Stimulated activated naive CD4-positive, alpha-beta T cell treated with Interleukin-2 at 50 U/mL for 16 hours (primary cell): Measurements from ENCODE around the gene ANKRD12.

Source experiments
- DNase-seq: peaks from one replicate; lab custom pipeline; 2025; lab: John Stamatoyannopoulos, UW

Gene ANKRD12

DNA sequence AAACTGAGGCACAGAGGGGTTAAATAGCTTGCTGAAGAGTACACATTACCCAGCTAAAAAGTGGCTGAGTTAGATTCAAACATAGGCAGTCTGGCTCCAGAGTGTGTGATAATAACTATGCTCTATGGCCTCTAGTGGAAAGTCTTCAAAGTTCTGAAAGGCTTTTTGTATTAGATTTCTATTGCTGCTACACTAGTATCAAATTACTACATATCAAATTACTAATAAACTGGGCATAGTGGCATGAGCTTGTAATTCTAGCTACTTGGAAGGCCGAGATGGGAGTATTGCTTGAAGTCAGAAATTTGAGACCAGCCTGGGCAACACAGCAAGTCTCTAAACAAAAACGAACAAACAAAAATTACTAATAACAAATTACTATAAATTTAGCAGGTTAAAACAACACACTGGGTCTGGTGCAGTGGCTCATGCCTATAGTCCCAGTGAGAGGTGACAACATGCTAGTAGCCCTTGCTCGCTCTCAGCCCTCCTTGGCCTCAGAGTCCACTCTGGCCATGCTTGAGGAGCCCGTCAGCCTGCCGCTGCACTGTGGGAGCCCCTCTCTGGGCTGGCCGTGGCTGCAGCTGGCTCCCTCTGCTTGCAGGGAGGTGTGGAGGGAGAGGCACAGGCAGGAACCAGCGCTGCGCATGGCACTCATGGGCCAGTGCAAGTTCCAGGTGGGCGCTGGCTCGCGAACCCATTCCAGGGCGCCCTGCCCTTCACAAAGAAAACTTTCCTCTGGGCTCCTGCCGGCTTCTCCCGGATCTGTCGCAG lies 159.8 kb downstream of the ANKRD12 start:
- no peak for DNase-seq

DNA sequence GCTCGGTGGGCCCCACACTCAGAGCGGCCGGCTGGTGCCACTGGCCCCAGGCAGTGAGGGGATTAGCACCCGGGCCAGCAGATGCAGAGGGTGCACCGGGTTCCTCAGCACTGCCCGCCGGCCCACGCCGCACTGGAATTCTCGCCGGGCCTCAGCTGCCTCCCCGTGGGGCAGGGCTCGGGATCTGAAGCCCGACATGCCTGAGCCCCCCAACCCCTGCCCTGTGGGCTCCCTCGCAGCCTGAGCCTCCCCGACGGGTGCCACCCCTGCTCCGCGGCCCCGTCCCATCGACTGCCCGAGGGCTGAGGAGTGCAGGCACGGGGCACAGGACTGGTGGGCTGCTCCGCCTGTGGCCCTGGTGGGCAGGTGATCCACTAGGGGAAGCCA lies 160.4 kb downstream of the ANKRD12 start:
- DNase-seq: no peak

DNA sequence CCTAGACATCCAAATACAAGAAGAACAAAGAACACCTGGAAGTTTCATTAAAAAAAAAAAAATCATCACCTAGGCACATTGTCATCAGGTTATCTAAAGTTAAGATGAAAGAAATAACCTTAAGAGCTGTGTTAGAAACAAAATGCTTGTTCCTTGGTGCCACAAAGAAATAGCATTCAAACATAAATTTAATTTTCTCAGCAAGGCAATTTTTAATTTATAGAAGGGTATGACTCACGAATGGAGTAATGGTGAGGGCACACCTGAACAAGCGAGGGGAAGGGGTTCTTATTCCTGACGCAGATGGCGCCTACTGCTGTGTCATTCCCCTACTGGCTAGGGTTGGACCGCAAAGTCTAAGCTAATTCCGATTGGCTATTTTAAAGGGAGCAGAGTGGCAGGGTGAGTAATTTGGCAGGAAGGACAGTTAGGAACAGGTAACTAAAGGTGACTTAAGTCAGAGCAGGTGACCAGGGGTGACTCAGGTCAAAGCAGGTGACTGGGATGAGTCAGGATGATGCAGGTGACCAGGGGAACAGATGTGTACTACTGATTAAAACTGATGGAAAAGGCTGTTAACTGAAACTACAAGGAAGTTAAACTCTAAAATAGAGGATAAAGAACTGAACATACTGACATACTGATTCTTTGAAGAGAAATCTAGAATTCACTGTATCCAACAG lies 167.9 kb downstream of the ANKRD12 start:
- DNase-seq: no peak

DNA sequence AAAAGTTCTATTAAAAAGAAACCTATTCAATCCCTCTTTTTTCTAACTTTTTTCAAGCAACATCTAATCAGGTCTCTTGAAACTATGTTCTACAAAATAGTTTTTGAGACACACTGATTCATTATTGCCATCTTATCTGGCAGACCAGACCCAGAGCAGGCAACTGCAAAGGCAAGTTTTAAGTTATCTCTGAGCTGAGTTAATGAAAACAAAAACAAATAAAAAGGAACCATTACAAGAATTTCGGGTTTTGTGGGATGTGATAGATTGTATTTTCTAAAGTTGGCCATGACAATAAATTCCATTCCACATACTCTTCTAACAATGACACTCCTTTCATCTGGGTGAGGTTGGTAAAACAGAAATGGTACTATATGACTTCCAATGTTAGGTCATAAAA lies 182.8 kb downstream of the ANKRD12 start:
- no peak for DNase-seq

DNA sequence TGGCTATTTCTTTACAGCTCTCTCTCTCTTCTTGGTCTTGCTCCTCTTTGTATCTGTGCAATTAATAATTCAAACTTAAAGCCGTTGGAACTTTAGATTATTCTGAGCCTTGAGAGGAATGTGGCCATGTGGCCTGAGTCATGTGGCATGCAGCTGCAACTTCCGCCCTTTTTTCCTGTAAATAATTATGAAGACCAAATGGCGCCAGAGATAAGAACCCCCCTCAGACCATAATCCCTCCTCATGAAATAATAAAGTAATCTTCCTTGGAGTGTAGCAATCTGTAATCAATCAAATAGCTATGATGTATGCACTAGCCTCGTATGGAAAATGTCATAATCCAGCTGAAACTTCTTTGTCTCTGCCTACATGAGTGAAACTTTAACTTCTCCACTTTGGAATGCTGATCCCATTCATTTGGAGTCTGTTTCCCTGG lies 184.5 kb downstream of the ANKRD12 start:
- no peak for DNase-seq

DNA sequence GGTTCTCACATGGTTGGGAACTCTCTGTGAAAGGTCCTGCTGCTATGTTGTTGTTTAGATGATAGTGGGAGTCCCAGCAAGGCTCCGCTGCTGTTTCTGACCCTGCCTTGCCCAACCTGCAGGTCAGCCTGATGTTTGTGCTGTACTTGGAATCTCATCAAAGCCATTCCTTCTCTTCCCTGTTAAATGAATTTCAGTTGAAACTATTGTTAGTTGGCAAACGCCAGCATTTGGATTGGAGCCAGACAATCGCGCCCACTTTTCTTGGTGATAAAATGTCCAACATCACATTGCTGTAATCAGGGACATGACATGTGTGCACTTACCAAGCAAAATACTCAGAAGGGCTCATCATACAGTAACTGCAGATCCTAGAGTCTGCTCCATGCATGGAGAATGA lies 185.2 kb downstream of the ANKRD12 start:
- no peak for DNase-seq

DNA sequence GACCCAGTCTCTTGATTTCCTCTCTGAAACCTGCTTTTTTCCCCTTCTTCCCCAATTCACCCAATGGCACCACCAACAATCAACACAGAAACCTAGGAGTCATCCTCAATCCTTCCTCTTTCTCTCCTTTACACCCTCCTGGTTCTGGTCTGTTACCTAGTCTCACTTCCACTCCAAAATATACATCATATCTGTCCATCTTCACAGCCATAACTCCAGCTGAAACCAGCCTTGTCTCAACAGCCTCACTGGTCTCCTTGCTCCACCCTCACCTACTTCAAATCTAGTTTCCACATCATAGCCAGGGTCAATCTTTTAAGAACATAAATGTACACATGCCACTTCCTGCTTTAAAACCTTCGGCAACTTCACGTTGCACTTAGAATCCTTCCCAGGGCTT lies 186.2 kb downstream of the ANKRD12 start:
- no peak for DNase-seq

DNA sequence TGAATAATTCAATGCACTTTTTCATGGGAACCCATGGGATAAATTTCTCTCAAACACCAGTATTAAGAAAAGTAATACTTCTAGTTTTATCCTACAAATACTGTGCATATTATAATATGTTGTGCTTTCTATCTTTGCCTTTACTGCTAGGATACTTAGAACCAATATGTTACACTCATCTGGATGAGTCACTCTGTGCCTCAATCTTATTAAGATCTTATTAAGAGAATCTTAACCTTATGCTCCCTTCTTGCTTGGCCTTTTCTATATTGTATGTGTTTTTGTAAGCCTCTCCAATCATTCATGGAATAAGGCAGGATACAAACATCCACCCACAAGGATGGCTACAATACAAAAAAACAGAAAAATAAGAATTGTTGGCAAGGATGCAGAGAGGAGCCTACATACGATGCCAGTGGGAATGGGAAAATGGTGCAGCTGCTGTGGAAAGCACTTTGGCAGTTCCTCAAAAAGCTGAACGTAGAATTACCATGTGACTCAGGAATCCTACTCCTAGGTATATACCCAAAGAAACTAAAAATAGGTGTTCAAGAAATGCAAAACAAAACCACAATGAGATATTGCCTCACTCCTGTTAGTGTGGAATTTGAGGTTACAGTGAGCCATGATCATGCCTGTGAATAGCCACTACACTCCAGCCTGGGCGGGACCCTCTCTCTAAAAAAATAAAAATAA lies 187.3 kb downstream of the ANKRD12 start:
- DNase-seq: no peak

DNA sequence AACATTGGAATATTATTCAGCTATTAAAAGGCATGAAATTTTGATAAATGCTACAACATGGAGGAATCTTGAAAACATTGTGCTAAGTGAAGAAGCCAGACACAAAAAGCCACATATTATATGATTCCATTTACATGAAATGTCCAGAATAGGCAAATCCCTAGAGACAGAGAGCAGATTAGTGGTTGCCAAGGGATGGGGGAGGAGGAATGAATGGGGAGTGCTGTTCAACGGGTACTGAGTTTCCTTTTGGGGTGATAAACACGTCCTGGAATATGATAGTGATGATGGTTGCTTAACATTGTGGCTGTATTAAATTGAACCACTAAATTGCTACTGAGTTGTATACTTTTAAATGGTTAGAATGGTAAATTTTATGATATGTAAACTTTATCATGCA lies 189.1 kb downstream of the ANKRD12 start:
- DNase-seq: no peak

DNA sequence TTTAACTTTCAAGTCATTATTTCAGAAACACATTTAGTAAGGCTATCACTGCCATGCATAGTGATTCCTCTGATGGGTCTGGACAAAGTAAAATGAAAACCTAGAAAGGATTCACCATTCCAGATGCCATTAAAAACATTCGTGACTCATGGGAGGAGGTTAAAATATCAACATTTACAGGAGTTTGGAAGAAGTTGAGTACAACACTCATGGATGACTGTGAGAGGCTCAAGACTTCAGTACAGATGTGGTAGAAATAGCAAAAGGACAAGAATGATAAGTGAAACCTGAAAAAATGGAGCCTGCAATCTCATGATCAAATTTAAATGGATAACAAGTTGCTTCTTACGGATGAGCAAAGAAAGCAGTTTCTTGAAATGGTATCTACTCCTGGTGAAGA lies 192.2 kb downstream of the ANKRD12 start:
- DNase-seq: no peak

DNA sequence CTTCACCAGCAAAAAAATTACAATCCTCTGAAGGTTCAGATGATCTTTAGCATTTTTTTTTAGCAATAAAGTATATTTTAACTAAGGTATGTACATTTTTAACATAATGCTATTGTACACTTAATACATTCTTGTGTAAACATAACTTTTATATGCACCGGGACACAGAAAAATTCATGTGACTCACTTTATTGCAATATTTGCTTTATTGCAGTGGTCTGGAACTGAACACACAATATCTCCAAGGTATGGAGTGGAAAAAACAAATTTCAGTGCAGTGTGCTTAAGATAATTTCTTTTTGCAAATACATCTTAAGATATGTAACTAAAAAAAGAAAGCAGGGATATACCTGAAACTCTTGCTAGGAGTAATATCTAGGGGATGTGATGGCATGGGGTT lies 192.9 kb downstream of the ANKRD12 start:
- no peak for DNase-seq

DNA sequence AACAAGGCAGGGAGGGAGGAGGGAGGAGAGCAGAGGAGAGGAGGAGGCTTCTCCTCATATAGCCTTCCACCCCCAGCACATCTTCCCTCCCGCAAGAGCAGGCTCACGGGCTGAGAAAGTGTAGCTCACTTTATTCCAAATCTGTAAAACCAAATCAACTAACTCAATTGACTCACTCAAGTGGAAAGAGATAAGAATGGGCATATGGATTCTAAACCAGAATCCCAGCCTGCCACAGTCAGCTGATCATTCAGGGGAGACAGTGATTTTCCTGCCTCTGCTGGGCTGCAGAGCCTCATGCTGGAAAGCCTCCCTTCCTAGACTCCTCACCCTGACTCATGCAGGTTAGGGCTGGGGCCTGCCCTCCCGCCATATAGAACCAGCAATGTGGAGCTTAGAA lies 193.8 kb downstream of the ANKRD12 start:
- DNase-seq: no peak

DNA sequence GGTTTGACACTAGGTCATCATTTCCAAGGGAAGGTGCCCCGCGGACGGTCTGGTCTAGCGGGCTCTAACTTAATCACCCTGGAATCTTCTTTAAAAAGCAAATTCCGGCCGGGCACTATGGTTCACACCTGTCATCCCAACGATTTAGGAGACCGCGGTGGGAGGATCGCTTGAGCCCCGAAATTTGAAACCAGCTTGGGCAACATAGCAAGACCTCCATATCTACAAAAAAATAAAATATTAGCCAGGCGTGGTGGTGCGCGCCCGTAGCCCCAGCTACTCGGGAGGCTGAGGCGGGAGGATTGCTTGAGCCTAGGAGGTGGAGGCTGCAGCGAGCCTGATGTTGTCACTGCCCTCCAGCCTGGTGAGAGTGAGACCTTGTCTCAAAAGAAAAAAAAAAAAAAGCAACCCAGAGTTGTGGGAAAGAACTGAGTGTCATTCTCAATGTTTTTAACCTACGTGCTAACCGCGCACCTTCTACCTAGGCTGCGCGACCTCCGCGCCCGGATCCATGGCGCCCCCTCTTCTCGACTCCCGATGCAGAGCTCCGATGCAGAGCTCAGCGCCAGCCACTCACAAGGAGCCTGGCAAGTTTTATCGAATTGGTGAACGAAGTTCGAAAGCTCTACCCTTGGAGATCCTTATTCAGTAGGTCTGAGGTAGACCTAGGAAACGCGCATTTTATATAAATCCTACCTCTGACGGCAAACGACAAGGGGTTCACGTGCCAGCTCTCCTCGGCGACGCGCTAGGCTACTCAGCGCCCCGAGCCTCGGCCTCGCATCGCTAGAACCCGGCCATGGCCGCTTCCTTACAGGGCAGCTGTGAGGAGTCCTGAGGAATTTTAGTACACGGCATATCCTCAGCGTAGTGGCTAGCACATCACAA lies 197.1 kb downstream of the ANKRD12 start:
- DNase-seq: no peak

DNA sequence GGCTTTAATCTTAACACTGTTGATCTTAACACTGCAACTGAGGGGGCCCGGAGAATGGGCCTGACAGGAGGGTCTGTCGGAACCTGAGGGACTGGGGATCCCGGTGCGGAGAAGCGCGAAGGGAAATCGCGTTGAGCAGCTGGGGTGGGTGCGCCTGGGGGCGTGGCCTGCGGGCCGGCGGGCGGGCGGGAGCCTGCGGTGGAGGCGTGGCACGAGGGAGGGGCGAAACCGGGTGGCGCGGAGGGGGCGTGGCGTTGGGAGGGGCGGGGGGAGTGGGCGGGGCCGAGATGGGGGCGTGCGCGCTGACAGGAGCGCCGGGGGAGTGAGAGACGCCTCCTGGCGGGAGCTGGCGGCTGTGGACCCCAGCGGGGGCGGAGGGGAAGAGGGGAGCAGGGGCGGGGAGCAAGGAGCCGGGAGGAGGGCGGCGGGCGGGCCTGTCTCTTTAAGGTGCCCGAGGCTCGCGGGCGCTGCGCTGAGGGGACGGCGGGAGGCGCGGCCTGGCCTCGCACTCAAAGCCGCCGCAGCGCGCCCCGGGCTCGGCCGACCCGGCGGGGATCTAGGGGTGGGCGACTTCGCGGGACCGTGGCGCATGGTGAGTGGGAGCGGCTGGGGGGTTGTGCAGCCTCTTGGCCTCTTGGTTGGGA lies 197.9 kb downstream of the ANKRD12 start, which contains the start of gene TWSG1:
Gene TWSG1 (plus strand): TSS at position 445 of the 644 bp plus-strand sequence. CDS start 2,457 bp downstream, outside the sequence.
- DNase-seq: peak; percentile 93

DNA sequence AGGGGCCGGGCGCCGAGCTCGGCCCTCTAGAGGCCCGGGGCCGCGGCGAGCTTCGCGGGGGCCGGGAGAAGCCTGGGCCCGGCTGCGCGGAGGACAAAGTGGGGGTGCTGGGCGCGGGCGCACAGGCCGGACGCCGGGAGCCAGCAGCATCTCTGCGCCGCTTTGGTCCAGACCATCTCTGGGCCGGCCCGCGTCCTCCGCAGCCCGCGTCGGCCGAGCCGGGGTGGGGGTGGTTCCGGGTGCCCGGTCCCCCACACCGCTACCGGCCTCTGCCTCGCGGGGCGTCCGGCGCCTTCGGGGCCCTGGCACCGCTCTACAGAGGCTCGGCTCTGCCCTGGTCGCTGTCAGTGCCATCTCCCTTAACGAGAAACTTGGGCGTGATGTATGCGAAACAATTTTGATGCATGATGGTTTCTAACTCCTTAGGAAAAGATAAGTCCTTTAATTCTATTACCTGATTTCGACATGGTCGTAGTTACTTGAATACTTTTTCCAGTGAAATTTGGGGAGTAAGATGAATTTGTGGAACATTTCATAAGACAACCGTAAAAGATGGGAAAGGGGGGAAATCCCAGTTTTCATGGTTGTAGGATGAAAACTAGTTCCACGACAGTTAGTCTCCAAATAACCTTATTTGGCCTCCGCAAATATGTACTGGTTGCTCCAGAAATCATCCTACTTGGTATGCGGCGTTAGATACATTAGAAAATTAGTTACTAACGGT lies 198.6 kb downstream of the ANKRD12 start:
- DNase-seq: peak; percentile 5
